ENCODE results near the gene PLOD3. TPM values are rescaled to one million over a fixed set of nuclear protein-coding genes. Genes with fewer than 3 reads are reported as not detected.

PLOD3 gene
- total RNA-seq, 1 experiment from 2014 or later, result 74.5 TPM

GRCh38 chr7:101172005-101172853 is 45.2 kb downstream of the PLOD3 start:
- H3K27me3 Mint-ChIP-seq (ENCODE audit: low read depth), result peaks cover 100% of the 10 kb centered on the region
- H3K4me1 ChIP-seq (ENCODE audit: insufficient read depth, low read length), result peaks cover 13% of the 10 kb centered on the region; the same call in 1 of the 2 replicates
- no peak overlapping the region for H3T11ph ChIP-seq (ENCODE audit: low read length)
- peak overlapping the region; percentile 68 for H3K4me2 ChIP-seq (ENCODE audit: insufficient read depth, insufficient read length, low read length)
- H3K14ac ChIP-seq (ENCODE audit: insufficient read depth, low read length), result no peak overlapping the region
- no peak overlapping the region for H2AK5ac ChIP-seq (ENCODE audit: insufficient read length, low read length)
- no peak overlapping the region for H3K18ac ChIP-seq (ENCODE audit: insufficient read length, low read depth, low read length)
- no peak overlapping the region for H2AFZ ChIP-seq (ENCODE audit: low read length)
- no peak overlapping the region for H2BK12ac ChIP-seq (ENCODE audit: insufficient read length, low read depth, low read length)
- H3K79me2 ChIP-seq (ENCODE audit: insufficient read depth, low read length), result no peaks in the 10 kb centered on the region
- H3K27ac ChIP-seq (ENCODE audit: insufficient read length, low read depth, low read length), result no peak overlapping the region
- no CpG with 5 or more reads among the region's 79 CpGs for WGBS (ENCODE audit: extremely low coverage, insufficient read length, low lambda C conversion rate)
- H3K4ac ChIP-seq (ENCODE audit: low read depth, low read length), result no peak overlapping the region
- peak overlapping the region; percentile 55 to 79 for H3K4me3 Mint-ChIP-seq
- no peak overlapping the region for H2BK120ac ChIP-seq (ENCODE audit: low read depth, low read length, poor library complexity, severe bottlenecking)
- H3K9me3 Mint-ChIP-seq, result peaks cover 0 to 2% of the 10 kb centered on the region in 2 experiments; a peak in 2 of 5 replicates
- no peak overlapping the region for H4K8ac ChIP-seq (replicated peaks; ENCODE audit: insufficient read length, low read depth, low read length)
- H3K79me1 ChIP-seq (ENCODE audit: insufficient read depth, low read depth, low read length, poor library complexity, severe bottlenecking), result no peaks in the 10 kb centered on the region
- no peak overlapping the region for H4K5ac ChIP-seq (ENCODE audit: insufficient read length, low read depth, low read length)
- H2BK15ac ChIP-seq (ENCODE audit: low read depth, low read length), result no peak overlapping the region
- H3K4me1 Mint-ChIP-seq, result peaks cover 54 to 59% of the 10 kb centered on the region in 2 experiments
- peaks cover 40% of the 10 kb centered on the region for H3K23me2 ChIP-seq (ENCODE audit: insufficient read length, low read depth, low read length, poor library complexity, severe bottlenecking)
- H3K56ac ChIP-seq (ENCODE audit: insufficient read length, low read depth, low read length), result no peak overlapping the region
- no peak overlapping the region for H3K9ac ChIP-seq (ENCODE audit: extremely low read depth, insufficient read length, low read length)
- no peak overlapping the region for H2BK20ac ChIP-seq (ENCODE audit: low read depth, low read length, poor library complexity, severe bottlenecking)
- no peaks in the 10 kb centered on the region for H4K20me1 ChIP-seq (ENCODE audit: control insufficient read depth, insufficient read depth, insufficient read length)
- peak overlapping the region in 1 of 3 experiments; percentile 24; a peak in 1 of 7 replicates for H3K27ac Mint-ChIP-seq
- peak; percentile 69 for DNase-seq
- H3K36me3 Mint-ChIP-seq (ENCODE audit: insufficient read depth in 1 of 3, low read depth in 3 of 3), result no peaks in the 10 kb centered on the region
- H3K23ac ChIP-seq (ENCODE audit: insufficient read length, low read depth, low read length), result no peak overlapping the region
- H4K91ac ChIP-seq (ENCODE audit: insufficient read length, low read depth, low read length), result no peak overlapping the region
- TF ChIP-seq, protein P1, sequence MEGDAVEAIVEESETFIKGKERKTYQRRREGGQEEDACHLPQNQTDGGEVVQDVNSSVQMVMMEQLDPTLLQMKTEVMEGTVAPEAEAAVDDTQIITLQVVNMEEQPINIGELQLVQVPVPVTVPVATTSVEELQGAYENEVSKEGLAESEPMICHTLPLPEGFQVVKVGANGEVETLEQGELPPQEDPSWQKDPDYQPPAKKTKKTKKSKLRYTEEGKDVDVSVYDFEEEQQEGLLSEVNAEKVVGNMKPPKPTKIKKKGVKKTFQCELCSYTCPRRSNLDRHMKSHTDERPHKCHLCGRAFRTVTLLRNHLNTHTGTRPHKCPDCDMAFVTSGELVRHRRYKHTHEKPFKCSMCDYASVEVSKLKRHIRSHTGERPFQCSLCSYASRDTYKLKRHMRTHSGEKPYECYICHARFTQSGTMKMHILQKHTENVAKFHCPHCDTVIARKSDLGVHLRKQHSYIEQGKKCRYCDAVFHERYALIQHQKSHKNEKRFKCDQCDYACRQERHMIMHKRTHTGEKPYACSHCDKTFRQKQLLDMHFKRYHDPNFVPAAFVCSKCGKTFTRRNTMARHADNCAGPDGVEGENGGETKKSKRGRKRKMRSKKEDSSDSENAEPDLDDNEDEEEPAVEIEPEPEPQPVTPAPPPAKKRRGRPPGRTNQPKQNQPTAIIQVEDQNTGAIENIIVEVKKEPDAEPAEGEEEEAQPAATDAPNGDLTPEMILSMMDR (conservative IDR thresholded peaks at IDR 0.05), result no peak
- H3K9me3 ChIP-seq (ENCODE audit: control insufficient read depth, low read depth, low read length), result no peaks in the 10 kb centered on the region
- H3K27me3 ChIP-seq (ENCODE audit: insufficient read depth, low read length), result peaks cover 68% of the 10 kb centered on the region
- H2BK5ac ChIP-seq (ENCODE audit: insufficient read length, low read length), result no peak overlapping the region

Data from H9 (cell line).